Endothelial cell of umbilical vein (primary cell): ENCODE results near the gene FAM219A. TPM values are rescaled to one million over a fixed set of nuclear protein-coding genes. Genes with fewer than 3 reads are reported as not detected.

Experiments
- BruUV-seq: library from RNA; stranded (reverse); fragments of 400-500 nt; replicated peaks from 2 replicates; lab custom pipeline; 2021; lab: Mats Ljungman, UMichigan
- CTCF ChIA-PET: fragments of 300-600, 350-600 bp; sonication (Branson Sonifier 250); formaldehyde crosslinking; loops from one replicate; lab custom pipeline; 2021; ENCODE audit warnings: antibody characterized with exemption, inconsistent platforms; lab: Charles Lee
- POLR2A ChIA-PET: fragments of 300-600, 350-600 bp; sonication (Branson Sonifier 250); formaldehyde crosslinking; loops from one replicate; lab custom pipeline; 2021; ENCODE audit warnings: antibody characterized with exemption, inconsistent platforms; lab: Charles Lee
- DNase-seq: peaks from one replicate; pipeline ENCODE4 v3.0.0-alpha.2; 2011; ENCODE audit warnings: low read depth, low spot score
- FAIRE-seq: peaks from 2 replicates; lab custom pipeline; 2011; peaks lifted over from hg19 to GRCh38; lab: Jason Lieb, UNC
- H2AFZ ChIP-seq: 2 replicates; pipeline ENCODE4 v1.6.0; 2012; ENCODE audit warnings: low read depth, low read length, control low read depth, inconsistent platforms
- H3K27ac ChIP-seq: 2 replicates; pipeline ENCODE4 v1.5.1; 2011; ENCODE audit warnings: low read depth, mild to moderate bottlenecking, control low read depth, low read length, moderate library complexity; ENCODE audit not compliant: insufficient read depth
- H3K27me3 ChIP-seq, 2 experiments: 2 replicates each; pipeline versions ENCODE4 v1.6.0 to v1.6.1; 2011; ENCODE audit warnings: low read length in 2 of 2, mixed read lengths in 1 of 2; ENCODE audit not compliant: control insufficient read depth in 2 of 2, insufficient read depth in 2 of 2
- H3K36me3 ChIP-seq, 2 experiments: 2 replicates in 1 of 2; 3 replicates in 1 of 2; pipeline ENCODE4 v1.5.1; 2011; ENCODE audit warnings: low read length in 2 of 2, mild to moderate bottlenecking in 1 of 2, moderate library complexity in 1 of 2; ENCODE audit not compliant: control insufficient read depth in 2 of 2, insufficient read depth in 2 of 2; ENCODE audit errors: extremely low read depth in 1 of 2
- H3K4me1 ChIP-seq: 3 replicates; pipeline ENCODE4 v1.5.1; 2011; ENCODE audit warnings: mild to moderate bottlenecking, low read length; ENCODE audit not compliant: control insufficient read depth, insufficient read depth; ENCODE audit errors: extremely low read depth
- H3K4me2 ChIP-seq: 2 replicates; pipeline ENCODE4 v1.6.1; 2011; ENCODE audit warnings: low read length, control low read depth, mixed read lengths; ENCODE audit not compliant: insufficient read depth
- H3K4me3 ChIP-seq, 3 experiments: fragments of 200-600 bp in 1 of 3; sonication (generic), shearing (Covaris generic) in 1 of 3; replicated peaks in 1 of 3; 2 replicates each; pipeline ENCODE4 v1.5.1; 2011 to 2016; ENCODE audit warnings: control low read depth in 3 of 3, low read length in 3 of 3, mild to moderate bottlenecking in 2 of 3, inconsistent platforms in 1 of 3, low read depth in 1 of 3, moderate library complexity in 1 of 3; ENCODE audit not compliant: insufficient read depth in 1 of 3
- H3K79me2 ChIP-seq: 2 replicates; pipeline ENCODE4 v1.6.0; 2012; ENCODE audit warnings: low read length, inconsistent platforms; ENCODE audit not compliant: control insufficient read depth, insufficient read depth
- H3K9ac ChIP-seq: replicated peaks from 2 replicates; pipeline ENCODE3; 2011; ENCODE audit warnings: low read length, control low read depth; ENCODE audit not compliant: insufficient read depth; ENCODE audit errors: extremely low read depth
- H3K9me1 ChIP-seq: replicated peaks from 3 replicates; pipeline ENCODE4 v1.6.0; 2011; ENCODE audit warnings: mild to moderate bottlenecking, low read length; ENCODE audit not compliant: control insufficient read depth, insufficient read depth; ENCODE audit errors: extremely low read depth
- H3K9me3 ChIP-seq: replicated peaks from 2 replicates; pipeline ENCODE4 v1.5.1; 2012; ENCODE audit warnings: low read length, inconsistent platforms; ENCODE audit not compliant: control insufficient read depth, insufficient read depth
- H4K20me1 ChIP-seq: replicated peaks from 2 replicates; pipeline ENCODE3; 2011; ENCODE audit warnings: mild to moderate bottlenecking, low read length; ENCODE audit not compliant: control insufficient read depth, insufficient read depth; ENCODE audit errors: extremely low read depth
- CTCF ChIP-seq, 2 donors: IDR thresholded peaks; 1 replicate in 1 of 2; 2 replicates in 1 of 2; pipeline ENCODE4 v1.5.1; 2011; ENCODE audit warnings: low read length in 2 of 2, mild to moderate bottlenecking in 2 of 2, moderate library complexity in 2 of 2, control low read depth in 1 of 2, inconsistent platforms in 1 of 2, low read depth in 1 of 2; ENCODE audit not compliant: insufficient read depth in 1 of 2; ENCODE audit errors: extremely low read depth in 1 of 2
- EZH2 ChIP-seq: IDR thresholded peaks from 2 replicates; pipeline ENCODE4 v1.6.1; 2012; ENCODE audit warnings: borderline replicate concordance, low read depth, mild to moderate bottlenecking, moderate library complexity, low read length, inconsistent platforms; ENCODE audit not compliant: severe bottlenecking
- FOS ChIP-seq: IDR thresholded peaks from 2 replicates; pipeline ENCODE4 v1.6.1; 2011; ENCODE audit warnings: mild to moderate bottlenecking, low read length, moderate library complexity, borderline replicate concordance; ENCODE audit not compliant: insufficient read depth
- GATA2 ChIP-seq: IDR thresholded peaks from 2 replicates; pipeline ENCODE4 v1.7.0; 2011; ENCODE audit warnings: low read depth, mild to moderate bottlenecking, moderate library complexity, mixed read lengths, low read length; ENCODE audit not compliant: insufficient read length, insufficient read depth
- JUN ChIP-seq: IDR thresholded peaks from 2 replicates; pipeline ENCODE4 v1.6.1; 2011; ENCODE audit warnings: borderline replicate concordance, low read depth; ENCODE audit not compliant: insufficient read length, insufficient read depth
- MAX ChIP-seq: IDR thresholded peaks from 2 replicates; pipeline ENCODE4 v1.6.1; 2011; ENCODE audit not compliant: insufficient read depth, insufficient read length
- MYC ChIP-seq: IDR thresholded peaks from one replicate; pipeline ENCODE4 v1.6.1; 2011; ENCODE audit warnings: mild to moderate bottlenecking, low read depth, low read length
- POLR2A ChIP-seq: IDR thresholded peaks from 2 replicates; pipeline ENCODE4 v1.6.1; 2012; ENCODE audit warnings: low read depth, mild to moderate bottlenecking, control low read depth, low read length
- POLR2AphosphoS5 ChIP-seq: IDR thresholded peaks from 2 replicates; pipeline ENCODE4 v1.6.1; 2012; ENCODE audit warnings: low read depth, mild to moderate bottlenecking, control low read depth, low read length, moderate library complexity; ENCODE audit not compliant: insufficient read depth
- dilution Hi-C: fragments of 300-500 bp; cut with MboI; formaldehyde crosslinking; loops from one replicate; pipeline ENCODE4 v1.15.0; 2019; ENCODE audit warnings: low sequenced_read_pairs; ENCODE audit not compliant: extremely low pct_ligation_motif_present
- intact Hi-C: fragments of 100-400 bp; cut with micrococcal nuclease; formaldehyde crosslinking; loops from one replicate; pipeline ENCODE4 v1.10.0; 2022
- polyA plus RNA-seq, 4 experiments: library from polyadenylated mRNA; depleted of rRNA in 3 of 4; stranded (reverse) in 3 of 4; unstranded in 1 of 4; fragments of >200 nt; gene quantifications; 2 replicates each; pipeline versions ENCODE4 v1.2.1 to v1.2.3, GENCODE V29; 2011 to 2012; ENCODE audit warnings: missing spikeins in 1 of 4
- total RNA-seq: library from RNA; stranded (reverse); gene quantifications from 2 replicates; pipeline ENCODE4 v1.2.3, GENCODE V29; 2021

FAM219A gene
- total and polyA plus RNA-seq, 2 donors (not counting 3 experiments of a cell fraction or from before 2014, with no cell fraction given) = 18.1 to 35.7 TPM

- no peak for FAIRE-seq
- intact Hi-C loops = no loop called here
- Histone ChIP-seq H3K4me2 (no peak overlapping the region), H3K27me3 (peaks cover 10 to 17% of the 10 kb centered on the region in 2 experiments), H3K9me3 (no peaks in the 10 kb centered on the region), H3K4me3 (no peak overlapping the region), H4K20me1 (no peaks in the 10 kb centered on the region), H3K27ac (no peak overlapping the region), H2AFZ (no peak overlapping the region), H3K4me1 (no peaks in the 10 kb centered on the region), H3K79me2 (no peaks in the 10 kb centered on the region), H3K9me1 (no peaks in the 10 kb centered on the region), H3K36me3 (no peaks in the 10 kb centered on the region), H3K9ac (no peak overlapping the region)
- ChIA-PET POLR2A (no interaction called here), CTCF (interaction anchor here (1.0 to 2.7 kb wide), 5 partner anchors 18 to 102 kb away, joined by 3 to 19 read pairs (median 11); no protein-coding TSS in a partner anchor)
- DNase-seq = no peak
- BruUV-seq = no TSS peak
- dilution Hi-C loops = loop anchor here (25.0 kb wide), 1 partner anchor 93 kb away; no protein-coding TSS in a partner anchor
- no peak for TF ChIP-seq EZH2
Measured at GRCh38 chr9:34505370-34506120, 47.2 kb upstream of the FAM219A start.

GRCh38 chr9:34503406-34503805 lies 45.0 kb upstream of the FAM219A start:
- Histone ChIP-seq H4K20me1 (no peaks in the 10 kb centered on the region), H3K27ac (no peak overlapping the region), H2AFZ (no peak overlapping the region), H3K79me2 (no peaks in the 10 kb centered on the region), H3K9me1 (no peaks in the 10 kb centered on the region), H3K27me3 (peaks cover 10 to 17% of the 10 kb centered on the region in 2 experiments), H3K36me3 (no peaks in the 10 kb centered on the region), H3K9ac (no peak overlapping the region), H3K4me1 (no peaks in the 10 kb centered on the region), H3K9me3 (no peaks in the 10 kb centered on the region), H3K4me2 (no peak overlapping the region), H3K4me3 (no peak overlapping the region)
- CTCF ChIA-PET = interaction anchor here (0.9 to 5.1 kb wide), 11 partner anchors 10 to 101 kb away, joined by 3 to 117 read pairs (median 10); no protein-coding TSS in a partner anchor
- no peak for TF ChIP-seq CTCF (IDR thresholded peaks at IDR 0.05; ENCODE audit: extremely low read depth in 1 of 2, insufficient read depth in 1 of 2, low read depth in 1 of 2, low read length in 2 of 2)
- no peak for TF ChIP-seq GATA2
- TF ChIP-seq FOS = no peak
- TF ChIP-seq JUN = no peak
- no peak for TF ChIP-seq POLR2AphosphoS5
- TF ChIP-seq POLR2A = no peak
- no peak for TF ChIP-seq MYC
- no peak for TF ChIP-seq MAX
- TF ChIP-seq EZH2 = no peak
- FAIRE-seq = no peak
- intact Hi-C loops = no loop called here
- BruUV-seq = no TSS peak
- DNase-seq = no peak
- dilution Hi-C loops = loop anchor here (25.0 kb wide), 1 partner anchor 91 kb away; no protein-coding TSS in a partner anchor
- POLR2A ChIA-PET = no interaction called here
